GM23338 (cell line): Measurements from ENCODE around the gene TMPRSS2. TPM values are rescaled to one million over a fixed set of nuclear protein-coding genes. Genes with fewer than 3 reads are reported as not detected.
"Not testable (repeated sequence)": the region's sequence is repeated elsewhere in the genome, so short reads cannot be mapped to it uniquely, and the experiment has no call there.

ENCODE experiments used
- ATAC-seq: fragments of 200-7000 bp; cut with Tn5 transposase; 3 replicates; pipeline ENCODE4 v1.9.1; 2020
- DNase-seq: peaks from one replicate; pipeline ENCODE4 v3.0.0-alpha.2; 2015; ENCODE audit warnings: low spot score
- H2AFZ ChIP-seq: fragments of 200-600 bp; sonication (generic); 2 replicates; pipeline ENCODE4 v1.8.0; 2016; ENCODE audit warnings: antibody characterized with exemption, mild to moderate bottlenecking, moderate library complexity
- H3F3A ChIP-seq: fragments of 200-600 bp; sonication (generic); replicated peaks from 2 replicates; pipeline ENCODE4 v1.8.0; 2017; ENCODE audit warnings: antibody characterized with exemption, mixed run types, low read depth
- H3K27ac ChIP-seq: fragments of 200-600 bp; sonication (generic); 2 replicates; pipeline ENCODE4 v1.6.1; 2016; ENCODE audit warnings: low read depth
- H3K27me3 ChIP-seq: fragments of 200-600 bp; sonication (generic); 2 replicates; pipeline ENCODE4 v1.8.0; 2016; ENCODE audit warnings: mild to moderate bottlenecking, mixed run types, moderate library complexity; ENCODE audit not compliant: insufficient read depth
- H3K36me3 ChIP-seq: fragments of 200-600 bp; sonication (generic); 2 replicates; pipeline ENCODE4 v1.8.0; 2016; ENCODE audit warnings: mild to moderate bottlenecking; ENCODE audit not compliant: insufficient read depth
- H3K4me1 ChIP-seq: fragments of 200-600 bp; sonication (generic); 2 replicates; pipeline ENCODE4 v1.8.0; 2016; ENCODE audit warnings: mild to moderate bottlenecking, moderate library complexity; ENCODE audit not compliant: insufficient read depth
- H3K4me2 ChIP-seq: fragments of 200-600 bp; sonication (generic); 2 replicates; pipeline ENCODE4 v1.7.1; 2017; ENCODE audit warnings: mixed run types
- H3K4me3 ChIP-seq: fragments of 200-600 bp; sonication (generic); 2 replicates; pipeline ENCODE4 v1.6.1; 2016; ENCODE audit warnings: mixed run types
- H3K79me2 ChIP-seq: fragments of 200-600 bp; sonication (generic); replicated peaks from 2 replicates; pipeline ENCODE4 v1.8.0; 2017; ENCODE audit warnings: mild to moderate bottlenecking; ENCODE audit not compliant: insufficient read depth
- H3K9me2 ChIP-seq: fragments of 200-600 bp; sonication (generic); 2 replicates; pipeline ENCODE4 v1.8.0; 2017; ENCODE audit not compliant: insufficient read depth
- H4K20me1 ChIP-seq: fragments of 200-600 bp; sonication (generic); replicated peaks from 2 replicates; pipeline ENCODE4 v1.8.0; 2017; ENCODE audit warnings: mild to moderate bottlenecking; ENCODE audit not compliant: insufficient read depth
- H3K27ac Mint-ChIP-seq: 2 replicates; pipeline ENCODE4 v1.8.0; 2020; ENCODE audit warnings: inconsistent platforms, mild to moderate bottlenecking, moderate library complexity, mixed read lengths
- H3K27me3 Mint-ChIP-seq: 3 replicates; pipeline ENCODE4 v1.8.0; 2022; ENCODE audit warnings: low read depth, mild to moderate bottlenecking, moderate library complexity, mixed read lengths, inconsistent platforms; ENCODE audit not compliant: insufficient read depth, poor library complexity
- H3K36me3 Mint-ChIP-seq: 3 replicates; pipeline ENCODE4 v1.8.0; 2021; ENCODE audit warnings: low read depth, mild to moderate bottlenecking, inconsistent platforms, moderate library complexity, mixed read lengths
- H3K4me1 Mint-ChIP-seq: 3 replicates; pipeline ENCODE4 v1.8.0; 2020; ENCODE audit warnings: mild to moderate bottlenecking, inconsistent platforms, mixed read lengths
- H3K4me3 Mint-ChIP-seq: 3 replicates; pipeline ENCODE4 v1.8.0; 2021; ENCODE audit warnings: moderate library complexity, mild to moderate bottlenecking, inconsistent platforms, mixed read lengths
- H3K9me3 Mint-ChIP-seq: 3 replicates; pipeline ENCODE4 v1.8.0; 2020; ENCODE audit warnings: moderate library complexity, mild to moderate bottlenecking, inconsistent platforms, mixed read lengths
- NANOG ChIP-seq: IDR thresholded peaks from 2 replicates; pipeline ENCODE4 v1.6.1; 2016; ENCODE audit warnings: antibody characterized with exemption, borderline replicate concordance
- ZNF462 ChIP-seq: fragments of 250-450 bp; sonication (Bioruptor Pico); IDR thresholded peaks from 2 replicates; pipeline ENCODE4 v1.5.0; 2020; ENCODE audit warnings: mild to moderate bottlenecking, moderate library complexity
- polyA plus RNA-seq: library from polyadenylated mRNA; unstranded; fragments of >200 nt; fragmentation: Nextera tagmentation; extraction: Ambion mirVana; gene quantifications from 2 replicates; pipeline ENCODE4 v1.2.1, GENCODE V29; 2016
- small RNA-seq: library from RNA; depleted of rRNA; stranded (forward); fragments of <200 nt; gene quantifications from one replicate; pipeline ENCODE3, GENCODE V24; 2014; ENCODE audit warnings: low replicate concordance
- total RNA-seq: library from RNA; depleted of rRNA; stranded (reverse); fragments of >200 nt; shearing (Covaris generic); gene quantifications from 2 replicates; pipeline ENCODE4 v1.2.3, GENCODE V29; 2014; rRNA removed

Gene TMPRSS2
- total and polyA plus RNA-seq, 2 experiments from 2014 or later, result 2.3 to 4.9 TPM

DNA sequence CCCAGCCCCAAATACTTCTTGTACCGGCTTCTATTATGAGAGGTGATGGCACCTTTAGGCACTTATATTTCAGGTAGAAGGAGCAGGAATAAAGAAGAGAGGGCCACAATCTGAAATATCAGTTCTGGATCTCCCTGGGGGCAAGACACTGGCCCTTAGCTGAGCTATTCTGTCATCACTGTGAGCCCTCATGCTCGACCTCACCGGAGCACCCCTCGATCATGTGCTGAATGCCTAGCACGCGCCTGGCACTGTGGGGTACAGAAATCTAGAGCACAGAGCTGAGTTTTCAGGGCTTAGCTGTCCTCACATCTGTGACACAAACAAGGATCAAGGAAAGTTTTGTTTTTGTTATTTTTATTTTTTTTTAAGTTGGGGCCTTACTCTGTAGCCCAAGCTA is 89.6 kb downstream of the TMPRSS2 start (continued):
- TF ChIP-seq ZNF462, result no peak
- no peak for TF ChIP-seq NANOG

- DNase-seq, ATAC-seq, H3K27me3 ChIP-seq, H3K36me3 ChIP-seq, H3K9me2 ChIP-seq, H3F3A ChIP-seq, H3K79me2 ChIP-seq, H3K36me3 Mint-ChIP-seq, H3K4me3 Mint-ChIP-seq, H3K27ac Mint-ChIP-seq, H3K27ac ChIP-seq, H4K20me1 ChIP-seq, H2AFZ ChIP-seq, H3K9me3 Mint-ChIP-seq, H3K4me2 ChIP-seq, H3K4me3 ChIP-seq: not testable (repeated sequence)
- Mint-ChIP-seq H3K27me3 (peaks cover 15% of the 10 kb centered on the region), H3K4me1 (peaks cover 21% of the 10 kb centered on the region)
- H3K4me1 ChIP-seq, result peaks cover 13% of the 10 kb centered on the region
Measured at GRCh38 chr21:41417505-41417904, 90.5 kb downstream of the TMPRSS2 start.

Small RNAs within 50 kb of the gene (small RNA-seq; reads per million reads assigned to genes)
- not detected for gene RF00421

Other genes starting within 250 kb of the TMPRSS2 start
- 0.74 and 2.5 TPM in 2 replicates for gene FAM3B, start 191.4 kb downstream of the TMPRSS2 start, total RNA-seq
- gene FAM3B, start 191.4 kb downstream of the TMPRSS2 start, polyA plus RNA-seq, result 2.5 and 3.6 TPM in 2 replicates
- 8.1 and 9.2 TPM in 2 replicates for gene MX2, start 146.1 kb downstream of the TMPRSS2 start, total RNA-seq
- 5.4 and 6.1 TPM in 2 replicates for gene MX2, start 146.1 kb downstream of the TMPRSS2 start, polyA plus RNA-seq
- gene MX1, start 81.9 kb downstream of the TMPRSS2 start, total RNA-seq, result 5.4 and 6.5 TPM in 2 replicates
- gene MX1, start 81.9 kb downstream of the TMPRSS2 start, polyA plus RNA-seq, result 2.1 and 3.1 TPM in 2 replicates